CD4-positive, CD25-positive, alpha-beta regulatory T cell (primary cell): ENCODE data around the gene YAP1. TPM values are rescaled to one million over a fixed set of nuclear protein-coding genes. Genes with fewer than 3 reads are reported as not detected.

Experiments
- ATAC-seq, 2 donors: fragments of 150-1000 bp; cut with Tn5 transposase; one replicate each; pipeline ENCODE4 v1.10.0; 2021; ENCODE audit warnings: low read depth in 2 of 2, moderate number of reproducible peaks in 2 of 2, moderate library complexity in 1 of 2
- DNase-seq, 3 donors: peaks; one replicate each; pipeline versions ENCODE4 v3.0.0 to v3.0.0-alpha.2; 2012 to 2022; ENCODE audit warnings: mixed read lengths in 1 of 3
- H3K27ac ChIP-seq: one replicate; pipeline ENCODE4 v1.7.0; 2013; ENCODE audit warnings: mild to moderate bottlenecking, low read length; ENCODE audit not compliant: insufficient read depth, poor library complexity, severe bottlenecking
- H3K27me3 ChIP-seq: one replicate; pipeline ENCODE4 v1.7.0; 2013; ENCODE audit warnings: low read length; ENCODE audit not compliant: control insufficient read depth, insufficient read depth
- H3K36me3 ChIP-seq: one replicate; pipeline ENCODE4 v1.7.0; 2013; ENCODE audit warnings: mild to moderate bottlenecking, low read length, moderate library complexity; ENCODE audit not compliant: control insufficient read depth, insufficient read depth
- H3K4me1 ChIP-seq: 2 replicates; pipeline ENCODE4 v1.7.0; 2013; ENCODE audit warnings: mild to moderate bottlenecking, low read length; ENCODE audit not compliant: insufficient read depth, control insufficient read depth, poor library complexity, severe bottlenecking
- H3K4me3 ChIP-seq: one replicate; pipeline ENCODE4 v1.7.0; 2013; ENCODE audit warnings: low read depth, mild to moderate bottlenecking, low read length, moderate library complexity
- H3K9me3 ChIP-seq, 2 experiments: 1 replicate in 1 of 2; 2 replicates in 1 of 2; pipeline ENCODE4 v1.7.0; 2013; ENCODE audit warnings: low read length in 2 of 2, mild to moderate bottlenecking in 1 of 2, moderate library complexity in 1 of 2; ENCODE audit not compliant: control insufficient read depth in 2 of 2
- H3K27ac Mint-ChIP-seq, 3 donors: one replicate each; pipeline ENCODE4 v1.8.0; 2020 to 2022; ENCODE audit warnings: mild to moderate bottlenecking in 3 of 3, mixed read lengths in 3 of 3, moderate library complexity in 2 of 3
- H3K27me3 Mint-ChIP-seq: one replicate; pipeline ENCODE4 v1.8.0; 2022; ENCODE audit warnings: mild to moderate bottlenecking, mixed read lengths
- H3K36me3 Mint-ChIP-seq: one replicate; pipeline ENCODE4 v1.8.0; 2020; ENCODE audit warnings: mixed read lengths
- H3K4me1 Mint-ChIP-seq, 4 donors: one replicate each; pipeline ENCODE4 v1.8.0; 2020 to 2022; ENCODE audit warnings: mixed read lengths in 4 of 4, mild to moderate bottlenecking in 1 of 4
- H3K4me3 Mint-ChIP-seq, 4 donors: one replicate each; pipeline ENCODE4 v1.8.0; 2020 to 2022; ENCODE audit warnings: mild to moderate bottlenecking in 4 of 4, mixed read lengths in 4 of 4, moderate library complexity in 3 of 4
- H3K9me3 Mint-ChIP-seq, 7 donors: one replicate each; pipeline ENCODE4 v1.8.0; 2020 to 2022; ENCODE audit warnings: mixed read lengths in 7 of 7, mild to moderate bottlenecking in 3 of 7, moderate library complexity in 2 of 7
- polyA plus RNA-seq, 4 donors: library from polyadenylated mRNA; unstranded; fragments of 300-500 nt; fragmentation: Illumina TruSeq; gene quantifications; one replicate each; pipeline ENCODE4 v1.2.3, GENCODE V29; 2021
- total RNA-seq: library from RNA; stranded (reverse); gene quantifications from one replicate; pipeline ENCODE4 v1.2.3, GENCODE V29; 2022

Gene YAP1
- total and polyA plus RNA-seq, 5 donors from 2014 or later, result not detected

- Histone ChIP-seq H3K9me3 (no peaks in the 10 kb centered on the region), H3K4me3 (no peak overlapping the region), H3K27me3 (no peaks in the 10 kb centered on the region), H3K36me3 (no peaks in the 10 kb centered on the region), H3K27ac (no peak overlapping the region), H3K4me1 (peaks cover 16% of the 10 kb centered on the region)
- H3K27me3 Mint-ChIP-seq, result peaks cover 49% of the 10 kb centered on the region
- no peaks in the 10 kb centered on the region for H3K36me3 Mint-ChIP-seq
- no peaks in the 10 kb centered on the region for H3K9me3 Mint-ChIP-seq
- H3K4me3 Mint-ChIP-seq, result peak overlapping the region in 1 of 4 donors; percentile 59
- no peak for ATAC-seq
- no peak for DNase-seq
- H3K27ac Mint-ChIP-seq, result peak overlapping the region in 1 of 3 donors; percentile 53
- peaks cover 16 to 34% (median 26%) of the 10 kb centered on the region in 4 donors for H3K4me1 Mint-ChIP-seq
These were observed 155.9 kb downstream of the YAP1 start for GRCh38 chr11:102266099-102266498.

- peaks cover 19 to 39% (median 31%) of the 10 kb centered on the region in 4 donors for H3K4me1 Mint-ChIP-seq
- Histone ChIP-seq H3K27me3 (peaks cover 2% of the 10 kb centered on the region), H3K27ac (no peak overlapping the region), H3K4me3 (no peak overlapping the region), H3K4me1 (peaks cover 16% of the 10 kb centered on the region), H3K9me3 (no peaks in the 10 kb centered on the region), H3K36me3 (no peaks in the 10 kb centered on the region)
- H3K4me3 Mint-ChIP-seq, result peak overlapping the region; percentile 13 to 86 (median 44)
- no peak for ATAC-seq
- H3K36me3 Mint-ChIP-seq, result no peaks in the 10 kb centered on the region
- H3K9me3 Mint-ChIP-seq, result no peaks in the 10 kb centered on the region
- peak overlapping the region; percentile 2 to 77 (median 43) for H3K27ac Mint-ChIP-seq
- peaks cover 58% of the 10 kb centered on the region for H3K27me3 Mint-ChIP-seq
- DNase-seq, result no peak
These were observed 157.4 kb downstream of the YAP1 start for GRCh38 chr11:102267609-102268008.

- Histone ChIP-seq H3K27me3 (peaks cover 3% of the 10 kb centered on the region), H3K9me3 (no peaks in the 10 kb centered on the region), H3K4me1 (peaks cover 16% of the 10 kb centered on the region), H3K36me3 (no peaks in the 10 kb centered on the region), H3K27ac (no peak overlapping the region), H3K4me3 (peak overlapping the region; percentile 86)
- H3K4me3 Mint-ChIP-seq, result peak overlapping the region; percentile 71 to 86 (median 78)
- peaks cover 59% of the 10 kb centered on the region for H3K27me3 Mint-ChIP-seq
- no peaks in the 10 kb centered on the region for H3K9me3 Mint-ChIP-seq
- no peaks in the 10 kb centered on the region for H3K36me3 Mint-ChIP-seq
- DNase-seq (peak; percentile 74 to 88 (median 79)), ATAC-seq (peak; percentile 95 to 97)
- peak overlapping the region; percentile 20 to 90 (median 89) for H3K27ac Mint-ChIP-seq
- H3K4me1 Mint-ChIP-seq, result peaks cover 21 to 42% (median 33%) of the 10 kb centered on the region in 4 donors
These were observed 158.1 kb downstream of the YAP1 start for GRCh38 chr11:102268083-102268984.

GRCh38 chr11:102268985-102269470 is 158.8 kb downstream of the YAP1 start:
- Histone ChIP-seq H3K27ac (no peak overlapping the region), H3K27me3 (peaks cover 5% of the 10 kb centered on the region), H3K4me3 (peak overlapping the region; percentile 86), H3K9me3 (no peaks in the 10 kb centered on the region), H3K4me1 (peaks cover 16% of the 10 kb centered on the region), H3K36me3 (no peaks in the 10 kb centered on the region)
- H3K27ac Mint-ChIP-seq, result peak overlapping the region in 2 of 3 donors; percentile 89 to 90
- ATAC-seq (no peak), DNase-seq (no peak)
- H3K4me1 Mint-ChIP-seq, result peaks cover 21 to 41% (median 31%) of the 10 kb centered on the region in 4 donors
- no peaks in the 10 kb centered on the region for H3K9me3 Mint-ChIP-seq
- no peaks in the 10 kb centered on the region for H3K36me3 Mint-ChIP-seq
- peak overlapping the region; percentile 71 to 82 (median 78) for H3K4me3 Mint-ChIP-seq
- peaks cover 54% of the 10 kb centered on the region for H3K27me3 Mint-ChIP-seq

- H3K27ac ChIP-seq, result no peak overlapping the region
- Mint-ChIP-seq H3K4me1 (peaks cover 21 to 41% (median 31%) of the 10 kb centered on the region in 4 donors), H3K27me3 (peaks cover 59% of the 10 kb centered on the region), H3K36me3 (no peaks in the 10 kb centered on the region), H3K9me3 (no peaks in the 10 kb centered on the region), H3K4me3 (no peak overlapping the region), H3K27ac (no peak overlapping the region)
- no peak overlapping the region for H3K4me3 ChIP-seq
- ATAC-seq, result no peak
- H3K9me3 ChIP-seq, result no peaks in the 10 kb centered on the region
- H3K27me3 ChIP-seq, result peaks cover 5% of the 10 kb centered on the region
- no peaks in the 10 kb centered on the region for H3K36me3 ChIP-seq
- peaks cover 16% of the 10 kb centered on the region for H3K4me1 ChIP-seq
- DNase-seq, result no peak
These were observed 159.7 kb downstream of the YAP1 start for GRCh38 chr11:102269927-102270326.

- DNase-seq (peak in 1 of 3 donors; percentile 51), ATAC-seq (no peak)
- peaks cover 16% of the 10 kb centered on the region for H3K4me1 ChIP-seq
- peaks cover 5% of the 10 kb centered on the region for H3K27me3 ChIP-seq
- peak overlapping the region; percentile 4 for H3K4me3 ChIP-seq
- Mint-ChIP-seq H3K9me3 (no peaks in the 10 kb centered on the region), H3K27me3 (peaks cover 70% of the 10 kb centered on the region), H3K4me3 (peak overlapping the region in 3 of 4 donors; percentile 2 to 67 (median 21)), H3K4me1 (peaks cover 21 to 41% (median 28%) of the 10 kb centered on the region in 4 donors), H3K27ac (peak overlapping the region in 1 of 3 donors; percentile 31), H3K36me3 (no peaks in the 10 kb centered on the region)
- no peak overlapping the region for H3K27ac ChIP-seq
- H3K9me3 ChIP-seq, result no peaks in the 10 kb centered on the region
- no peaks in the 10 kb centered on the region for H3K36me3 ChIP-seq
These were observed 162.0 kb downstream of the YAP1 start for GRCh38 chr11:102272047-102272824.

GRCh38 chr11:102274628-102275027 is 164.4 kb downstream of the YAP1 start:
- Histone ChIP-seq H3K27ac (no peak overlapping the region), H3K4me3 (no peak overlapping the region), H3K27me3 (peaks cover 5% of the 10 kb centered on the region), H3K36me3 (no peaks in the 10 kb centered on the region), H3K4me1 (peaks cover 6% of the 10 kb centered on the region), H3K9me3 (no peaks in the 10 kb centered on the region)
- H3K36me3 Mint-ChIP-seq, result no peaks in the 10 kb centered on the region
- peaks cover 55% of the 10 kb centered on the region for H3K27me3 Mint-ChIP-seq
- H3K4me3 Mint-ChIP-seq, result no peak overlapping the region
- no peak overlapping the region for H3K27ac Mint-ChIP-seq
- H3K9me3 Mint-ChIP-seq, result no peaks in the 10 kb centered on the region
- DNase-seq (no peak), ATAC-seq (no peak)
- peaks cover 13 to 22% (median 15%) of the 10 kb centered on the region in 4 donors for H3K4me1 Mint-ChIP-seq
